Glomerular endothelial cell (primary cell): ENCODE data around the gene TOLLIP. TPM values are rescaled to one million over a fixed set of nuclear protein-coding genes. Genes with fewer than 3 reads are reported as not detected.

Experiments
- DNase-seq: peaks from one replicate; pipeline ENCODE4 v3.0.0-alpha.2; 2011; ENCODE audit warnings: low read depth, low spot score; ENCODE audit errors: extremely low read depth
- total RNA-seq: library from RNA; depleted of rRNA; stranded (reverse); fragments of >200 nt; gene quantifications from 2 replicates; pipeline ENCODE4 v1.2.3, GENCODE V29; 2015

TOLLIP gene
- total RNA-seq, 1 donor from 2014 or later, result 64.3 TPM

- DNase-seq, result no peak
These were observed 8.6 kb upstream of the TOLLIP start for GRCh38 chr11:1317993-1318392.

DNA sequence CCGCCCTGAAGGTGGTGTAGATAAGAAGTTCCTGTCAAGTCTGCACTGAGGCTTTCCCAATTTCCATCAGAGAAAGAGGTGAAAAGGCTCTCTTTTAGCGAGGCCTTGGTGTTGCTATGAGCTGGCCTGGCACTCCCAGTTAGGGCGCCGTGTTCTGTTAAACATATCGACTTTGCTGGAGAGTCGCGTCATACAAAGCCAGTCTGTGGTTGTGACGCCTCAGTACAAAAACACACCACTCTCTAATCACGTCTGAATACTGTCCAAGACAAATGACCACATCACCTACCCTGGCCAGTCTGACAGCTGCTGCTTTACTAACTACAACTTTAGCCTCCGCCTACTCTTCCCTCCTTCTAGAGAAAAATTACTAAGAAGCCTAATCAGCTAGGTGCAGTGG lies 8.0 kb upstream of the TOLLIP start:
- no peak for DNase-seq

DNA sequence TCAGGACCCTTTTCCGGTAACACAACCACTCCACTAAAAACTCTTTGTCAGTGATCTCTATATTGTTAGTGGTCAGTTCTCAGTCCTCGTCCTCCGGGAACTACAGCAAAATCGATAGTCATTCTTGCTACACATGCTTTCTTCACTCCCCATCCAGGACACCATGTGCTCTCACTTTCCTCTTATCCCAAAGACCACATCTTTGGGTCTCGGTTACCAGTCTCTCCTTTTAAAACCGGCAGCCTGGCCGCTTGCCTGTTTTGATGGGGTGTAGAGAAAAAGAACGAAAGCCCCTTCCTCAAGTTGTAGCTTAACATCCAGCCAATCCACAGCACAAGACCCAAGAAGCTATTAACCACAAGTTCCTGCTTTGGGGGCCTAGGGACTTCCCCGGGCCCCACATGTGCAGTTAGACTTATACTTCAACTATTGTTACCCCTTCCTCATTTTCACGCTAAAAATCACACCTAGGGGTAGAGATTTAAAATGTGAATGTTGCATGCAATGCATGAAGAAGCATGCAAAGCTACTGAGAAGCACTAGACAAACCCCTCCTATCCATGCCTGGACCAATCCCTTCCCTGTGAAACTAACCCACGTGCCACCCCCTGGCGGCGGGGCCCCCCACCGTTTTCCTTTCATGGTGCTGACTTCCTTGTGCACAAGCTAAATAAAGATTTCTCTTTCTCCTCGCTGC lies 1.5 kb upstream of the TOLLIP start:
- no peak for DNase-seq

- no peak for DNase-seq
These were observed 871 bp upstream of the TOLLIP start for GRCh38 chr11:1310318-1310687.

DNA sequence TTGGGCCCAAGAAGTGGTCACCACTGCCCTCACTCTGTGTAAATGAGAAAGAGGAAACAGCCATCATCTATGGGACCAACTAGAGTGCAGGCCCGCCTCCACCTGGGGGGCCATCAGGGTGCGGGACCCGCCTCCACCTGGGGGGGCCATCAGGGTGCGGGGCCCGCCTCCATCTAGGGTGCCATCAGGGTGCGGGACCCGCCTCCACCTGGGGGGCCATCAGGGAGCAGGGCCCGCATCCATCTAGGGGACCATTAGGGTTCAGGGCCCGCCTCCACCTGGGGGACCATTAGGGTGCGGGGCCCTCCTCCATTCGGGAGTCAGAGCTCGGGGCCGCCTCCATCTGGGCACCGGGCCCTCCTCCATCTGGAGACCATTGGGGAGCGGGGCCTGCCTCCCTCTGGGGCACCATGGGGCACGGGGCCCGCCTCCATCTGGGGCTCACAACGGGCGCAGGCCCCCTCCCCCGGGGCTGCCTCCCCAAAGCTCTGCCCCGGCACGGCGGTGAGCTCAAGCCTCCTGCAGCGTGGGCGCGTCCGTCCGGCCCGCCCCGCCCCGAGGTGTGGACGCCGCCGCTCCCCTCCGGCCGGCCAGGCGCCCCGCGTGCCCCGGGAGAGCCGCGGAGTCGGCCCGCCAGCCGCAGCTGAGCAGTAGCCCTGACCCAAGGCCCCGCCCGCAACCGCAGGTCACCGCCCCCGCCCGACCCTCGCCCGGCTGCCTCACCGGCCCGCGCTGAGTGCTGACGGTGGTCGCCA lies 512 bp downstream of the TOLLIP start:
- no peak for DNase-seq

GRCh38 chr11:1307998-1308742 lies 1.3 kb downstream of the TOLLIP start:
- DNase-seq, result no peak

DNA sequence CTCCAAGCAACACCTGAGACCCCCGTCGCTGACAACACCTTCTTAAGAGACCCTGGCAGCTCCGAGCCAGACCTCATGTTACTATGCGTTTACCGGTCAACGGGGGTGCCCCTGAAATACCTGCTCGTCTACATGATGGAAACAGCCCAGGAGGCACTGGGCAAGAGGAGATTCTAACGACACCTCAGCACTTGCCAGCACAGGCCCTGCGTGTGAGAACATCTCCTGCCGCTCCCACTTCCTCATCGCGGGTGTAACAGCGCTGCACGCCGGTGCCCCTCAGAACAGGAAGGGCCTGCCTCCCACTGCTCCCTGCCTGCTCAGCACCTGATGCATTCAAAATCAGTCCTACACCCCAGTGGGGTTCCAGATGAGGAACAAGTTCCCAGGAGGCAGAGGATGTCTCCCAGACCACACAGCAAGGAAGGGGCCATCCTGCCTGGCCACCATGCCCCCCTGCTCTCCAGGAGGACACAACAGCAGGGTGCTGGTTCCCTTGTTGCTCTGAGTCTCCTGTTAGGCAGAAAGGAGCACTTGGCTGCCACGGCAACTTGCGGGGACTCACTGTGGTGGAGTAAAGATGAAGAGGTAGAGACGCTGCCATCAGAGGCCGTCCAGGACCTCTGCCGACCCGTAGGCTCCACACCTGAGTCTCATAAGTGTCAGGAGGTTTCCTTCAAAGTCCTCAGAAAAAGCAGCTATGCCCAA lies 2.1 kb downstream of the TOLLIP start:
- no peak for DNase-seq

GRCh38 chr11:1306186-1307162 lies 3.0 kb downstream of the TOLLIP start:
- no peak for DNase-seq

DNA sequence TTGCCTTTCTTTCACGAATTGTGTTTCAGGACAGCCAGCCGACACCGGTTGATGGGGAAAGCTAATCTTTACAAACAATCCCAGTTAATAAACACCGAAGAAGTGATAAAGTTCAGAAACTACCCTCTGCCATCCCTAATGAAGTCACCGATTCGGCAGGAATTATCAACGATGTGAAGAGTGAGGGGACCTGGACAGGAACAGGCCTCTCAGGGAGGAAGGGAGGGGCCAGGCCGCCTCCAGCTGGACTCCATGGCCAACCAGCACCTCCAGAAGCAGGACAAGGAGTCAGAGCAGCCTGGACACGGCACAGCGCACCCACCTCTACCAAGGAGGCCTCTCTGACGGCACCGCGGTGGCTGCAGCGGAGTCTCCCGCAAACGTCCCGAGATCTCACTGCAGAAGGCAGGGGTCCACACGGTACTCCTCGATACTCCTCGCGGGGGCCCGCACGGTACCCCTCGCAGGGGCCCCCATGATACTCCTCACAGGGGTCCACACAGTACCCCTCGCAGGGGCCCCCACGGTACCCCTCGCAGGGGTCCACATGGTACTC lies 3.9 kb downstream of the TOLLIP start:
- DNase-seq, result no peak

GRCh38 chr11:1305063-1305495 lies 4.4 kb downstream of the TOLLIP start:
- no peak for DNase-seq

- no peak for DNase-seq
These were observed 5.1 kb downstream of the TOLLIP start for GRCh38 chr11:1304380-1304779.

DNA sequence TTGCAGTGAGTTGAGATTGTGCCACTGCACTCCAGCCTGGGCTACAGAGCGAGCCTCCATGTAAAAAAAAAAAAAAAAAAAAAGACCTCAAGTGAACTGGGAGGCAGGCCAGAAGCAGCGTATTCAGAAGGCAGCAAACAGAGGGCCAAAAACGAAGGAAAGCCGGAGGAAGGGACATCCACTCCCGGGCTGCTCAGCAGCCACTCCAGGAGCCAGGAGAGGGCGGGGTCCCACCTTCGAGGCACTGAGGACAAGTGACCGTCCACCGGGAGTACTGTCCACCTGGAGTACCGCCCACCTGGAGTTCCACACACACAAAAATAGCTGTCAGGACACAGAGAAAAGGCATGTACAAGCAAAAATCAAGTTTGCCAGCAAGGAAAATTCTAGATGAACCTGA lies 5.5 kb downstream of the TOLLIP start:
- DNase-seq, result no peak

DNA sequence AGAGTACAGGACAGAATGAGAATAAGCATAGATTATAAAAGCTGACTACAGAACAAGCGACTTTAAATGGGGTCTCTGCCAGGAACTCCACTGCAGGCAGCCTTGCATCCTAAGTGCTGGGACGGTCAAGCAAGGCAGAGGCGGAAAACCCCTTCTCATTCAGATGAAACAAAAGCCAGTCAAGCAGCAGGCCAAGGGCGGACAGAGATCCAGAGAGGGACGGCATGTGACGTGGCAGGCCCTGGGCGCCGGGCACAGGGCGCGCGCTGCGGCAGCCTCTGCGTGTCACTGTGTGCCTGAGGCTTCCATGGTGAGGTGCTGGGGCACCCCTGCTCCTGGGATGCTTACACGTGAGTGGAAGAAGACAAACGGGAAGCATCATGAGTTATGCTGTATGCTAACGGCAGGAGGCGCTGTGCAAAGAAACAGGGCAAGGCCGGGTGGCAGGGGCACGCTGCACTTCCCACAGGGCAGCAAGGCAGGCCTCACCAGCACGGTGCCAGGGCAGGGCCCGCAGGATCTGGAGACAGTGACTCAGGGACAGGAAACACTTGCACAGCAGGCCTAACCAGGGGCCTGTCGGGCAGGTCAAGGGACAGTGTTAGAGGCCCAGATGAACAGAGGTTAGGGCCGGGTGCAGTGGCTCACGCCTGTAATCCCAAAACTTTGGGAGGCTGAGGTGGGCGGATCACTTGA lies 6.2 kb downstream of the TOLLIP start:
- DNase-seq, result no peak

DNA sequence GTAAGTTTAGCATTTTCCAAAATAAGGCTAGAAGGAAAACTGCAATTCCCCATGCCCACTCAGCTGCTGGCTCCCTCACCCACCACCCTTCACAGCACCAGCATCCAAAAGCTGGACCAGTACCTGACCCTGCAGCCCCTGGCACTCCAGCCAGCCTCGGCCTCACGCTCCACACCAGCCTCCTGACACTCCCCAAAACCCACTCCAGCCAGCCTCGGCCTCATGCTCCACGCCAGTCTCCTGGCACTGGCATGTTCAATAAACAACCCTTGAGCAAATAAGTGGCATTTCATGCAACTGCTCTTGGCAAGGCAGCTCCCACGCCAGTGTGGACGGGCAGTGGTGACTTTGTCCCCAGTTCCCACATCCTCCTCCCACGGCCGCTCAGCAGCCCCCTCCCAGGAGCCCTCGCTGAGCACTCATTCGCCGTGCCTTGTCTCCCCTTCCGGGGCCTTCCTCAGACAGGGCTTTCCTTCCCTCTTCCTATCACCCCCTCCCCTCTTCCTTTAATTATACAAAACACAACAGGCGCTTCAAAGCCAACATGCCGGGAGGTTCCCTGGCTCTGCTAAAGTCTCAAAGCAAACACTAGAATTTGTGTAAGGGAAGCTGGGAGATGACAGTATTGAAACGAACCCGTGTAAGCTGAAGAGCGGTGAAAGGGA lies 6.8 kb downstream of the TOLLIP start:
- no peak for DNase-seq

- no peak for DNase-seq
These were observed 7.4 kb downstream of the TOLLIP start for GRCh38 chr11:1302041-1302460.

DNA sequence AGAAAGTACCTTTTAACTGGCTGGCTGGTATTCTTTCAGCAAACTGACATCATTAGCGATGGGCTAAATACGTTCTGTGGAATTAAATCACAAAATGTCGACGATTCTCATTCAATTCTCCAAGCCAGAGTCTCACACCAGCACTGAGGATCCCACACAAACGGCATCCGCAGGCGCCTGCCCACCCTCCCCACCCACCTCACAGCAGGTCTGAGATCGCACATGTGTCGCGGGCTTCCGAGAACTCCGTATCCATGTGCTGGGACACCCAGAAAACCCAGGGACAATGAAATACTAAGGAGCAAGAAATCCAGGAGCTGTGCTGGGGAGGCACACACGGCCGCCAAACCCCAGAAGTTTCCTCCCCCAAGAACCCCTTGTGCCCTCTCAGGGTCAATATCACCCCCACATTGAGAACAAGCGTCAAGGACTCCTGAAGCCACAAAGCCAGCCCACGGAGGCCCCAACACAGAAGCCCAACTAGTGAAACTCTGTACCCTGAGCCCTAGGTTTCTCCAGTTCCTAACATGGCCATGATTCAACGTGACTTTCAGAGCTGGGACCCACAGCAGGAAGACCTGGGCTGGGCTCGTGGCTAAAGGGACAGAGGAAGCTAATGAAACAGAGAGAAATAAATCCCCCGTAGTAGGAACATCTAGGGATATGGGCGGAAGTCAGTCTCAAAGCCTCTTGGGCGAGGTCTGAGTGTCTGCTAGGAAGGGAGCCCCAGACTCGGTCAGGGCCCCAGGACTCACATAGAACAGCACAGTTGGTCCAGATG lies 8.0 kb downstream of the TOLLIP start:
- no peak for DNase-seq

GRCh38 chr11:1300569-1301187 lies 8.8 kb downstream of the TOLLIP start:
- DNase-seq, result no peak
